Pancreas (tissue), 10 donors: ENCODE measurements around the gene CCDC88C. TPM values are rescaled to one million over a fixed set of nuclear protein-coding genes. Genes with fewer than 3 reads are reported as not detected.

ENCODE experiments used
- ATAC-seq, 4 donors: fragments of 200-7000 bp; cut with Tn5 transposase; one replicate each; pipeline versions ENCODE4 v1.8.0 to v1.9.1; 2020; ENCODE audit warnings: mild to moderate bottlenecking in 4 of 4, moderate library complexity in 4 of 4
- DNase-seq, 6 donors: peaks; one replicate each; pipeline ENCODE4 v3.0.0-alpha.2; 2020
- FAIRE-seq: peaks from 2 replicates; lab custom pipeline; 2012; peaks lifted over from hg19 to GRCh38; lab: Jason Lieb, UNC
- H3K27ac ChIP-seq, 4 donors: fragments of 200-600 bp; sonication (generic); 1 replicate in 3 of 4; 2 replicates in 1 of 4; pipeline versions ENCODE4 v1.5.0 to v1.8.0; 2020
- H3K27me3 ChIP-seq, 4 donors: fragments of 200-600 bp; one replicate each; pipeline ENCODE4 v1.8.0; 2021
- H3K36me3 ChIP-seq, 3 donors: fragments of 200-600 bp; sonication (generic) in 1 of 3; one replicate each; pipeline versions ENCODE4 v1.5.0 to v1.8.0; 2020 to 2021
- H3K4me1 ChIP-seq, 3 donors: fragments of 200-600 bp; one replicate each; pipeline ENCODE4 v1.8.0; 2021
- H3K4me3 ChIP-seq, 4 donors: fragments of 200-600 bp; sonication (generic) in 2 of 4; one replicate each; pipeline versions ENCODE4 v1.5.0 to v1.8.0; 2020 to 2021
- H3K9me3 ChIP-seq, 4 donors: fragments of 200-600 bp; one replicate each; pipeline ENCODE4 v1.8.0; 2021
- CTCF ChIP-seq, 4 donors: fragments of 200-600 bp; sonication (generic) in 3 of 4; IDR thresholded peaks; one replicate each; pipeline versions ENCODE4 v1.5.0 to v1.8.0; 2021; ENCODE audit warnings: antibody characterized with exemption in 4 of 4
- WGBS, 2 donors: extraction: QIAGEN DNeasy Blood & Tissue Kit; methylation state at CpG; one replicate each; pipeline ENCODE4 v1.1.7; 2013; 5-methylcytosine and 5-hydroxymethylcytosine counted together
- intact Hi-C, 3 donors: fragments of 100-400 bp; cut with DNase I; formaldehyde crosslinking; loops; one replicate each; pipeline versions ENCODE4 v1.11.1 to v1.14.2; 2022
- polyA plus RNA-seq, 2 donors: library from polyadenylated mRNA; stranded (reverse); fragments of 200-250 nt; gene quantifications; one replicate each; pipeline ENCODE4 v1.2.3, GENCODE V29; 2013
- total RNA-seq, 6 donors: library from RNA; stranded (reverse); fragmentation: NEBNext Ultra II Directional in 4 of 6; extraction: Animal tissue kit (Norgen Biotek cat#: 25700) in 4 of 6; gene quantifications; one replicate each; pipeline versions ENCODE4 v1.2.1 to v1.2.4, GENCODE V29; 2021 to 2023
- donor health status: healthy with polysubstance abuse.
- donor health status: DM: no; HTN: no; CAD: no; lungs with moderate emphysema.
- donor health status: DM: no; HTN: no; CAD: no.
- donor health status: control.
- donor health status: control.
- donor health status: Bipolar disorder and iron deficiency.
- donor health status: DM: yes; HTN: yes; CAD: no.
- donor health status: DM: no; HTN: no; CAD: no.
- donor health status: DM: no; HTN: no; CAD: no.
- donor health status: DM: yes; HTN: yes; CAD: no.

CCDC88C gene
- total and polyA plus RNA-seq, 8 donors: 10.3 to 20.2 (median 14.6) TPM

- no peak for ATAC-seq
- Histone ChIP-seq H3K4me1 (peaks cover 0 to 4% (median 0%) of the 10 kb centered on the region in 3 donors), H3K27me3 (no peaks in the 10 kb centered on the region), H3K9me3 (no peaks in the 10 kb centered on the region), H3K4me3 (no peak overlapping the region), H3K27ac (no peak overlapping the region), H3K36me3 (no peaks in the 10 kb centered on the region)
- intact Hi-C loops: no loop called here
- 39 to 45% methylated on average over 8 of the region's 8 CpGs for WGBS, 2 donors
- DNase-seq: peak in 1 of 6 donors; percentile 22
- no peak for FAIRE-seq
- no peak for TF ChIP-seq CTCF (IDR thresholded peaks at IDR 0.05)
Observed at GRCh38 chr14:91257328-91258010, 160.2 kb downstream of the CCDC88C start.

- ATAC-seq (no peak), DNase-seq (no peak), FAIRE-seq (no peak)
- intact Hi-C loops: no loop called here
- no peak overlapping the region for H3K4me3 ChIP-seq
- peaks cover 0 to 4% (median 0%) of the 10 kb centered on the region in 3 donors for H3K4me1 ChIP-seq
- no peak overlapping the region for H3K27ac ChIP-seq
- no peaks in the 10 kb centered on the region for H3K27me3 ChIP-seq
- WGBS, 2 donors: 72 to 78% methylated on average over 1 of the region's 1 CpG
- no peak for TF ChIP-seq CTCF (IDR thresholded peaks at IDR 0.05)
- no peaks in the 10 kb centered on the region for H3K36me3 ChIP-seq
- H3K9me3 ChIP-seq: no peaks in the 10 kb centered on the region
Observed at GRCh38 chr14:91256661-91257060, 161.0 kb downstream of the CCDC88C start.

GRCh38 chr14:91255026-91255695 is 162.5 kb downstream of the CCDC88C start:
- ATAC-seq (peak in 1 of 4 donors; percentile 3), DNase-seq (peak in 1 of 6 donors; percentile 18)
- H3K4me1 ChIP-seq: peaks cover 0 to 4% (median 0%) of the 10 kb centered on the region in 3 donors

GRCh38 chr14:91254461-91254860 is 163.2 kb downstream of the CCDC88C start:
- FAIRE-seq: no peak
- H3K27ac ChIP-seq: no peak overlapping the region
- H3K27me3 ChIP-seq: no peaks in the 10 kb centered on the region
- DNase-seq: no peak
- no peak overlapping the region for H3K4me3 ChIP-seq
- 67 to 70% methylated on average over 3 of the region's 3 CpGs for WGBS, 2 donors
- H3K4me1 ChIP-seq: peaks cover 0 to 4% (median 0%) of the 10 kb centered on the region in 3 donors
- intact Hi-C loops: no loop called here
- no peaks in the 10 kb centered on the region for H3K36me3 ChIP-seq
- ATAC-seq: no peak
- TF ChIP-seq CTCF (IDR thresholded peaks at IDR 0.05): no peak
- H3K9me3 ChIP-seq: no peaks in the 10 kb centered on the region

More at GRCh38 chr14:91255026-91255695, 162.5 kb downstream of the CCDC88C start:
- Histone ChIP-seq H3K27me3 (no peaks in the 10 kb centered on the region), H3K4me3 (no peak overlapping the region), H3K9me3 (no peaks in the 10 kb centered on the region), H3K27ac (no peak overlapping the region), H3K36me3 (no peaks in the 10 kb centered on the region)
- no peak for TF ChIP-seq CTCF (IDR thresholded peaks at IDR 0.05)
- FAIRE-seq: no peak
- 68 to 73% methylated on average over 9 of the region's 9 CpGs for WGBS, 2 donors
- intact Hi-C loops: no loop called here
